Caco-2 (cell line): Measurements from ENCODE around the gene IKBKE. TPM values are rescaled to one million over a fixed set of nuclear protein-coding genes. Genes with fewer than 3 reads are reported as not detected.

Experiments
- BruUV-seq: library from RNA; stranded (reverse); fragments of 400-500 nt; replicated peaks from 2 replicates; lab custom pipeline; 2021; lab: Mats Ljungman, UMichigan
- CTCF ChIA-PET: fragments of 300-600 bp; sonication (Branson Sonifier 250); formaldehyde crosslinking; loops from one replicate; lab custom pipeline; 2022; ENCODE audit warnings: antibody characterized with exemption; lab: Charles Lee
- POLR2A ChIA-PET: fragments of 300-600 bp; sonication (Branson Sonifier 250); formaldehyde crosslinking; loops from one replicate; lab custom pipeline; 2022; ENCODE audit warnings: antibody characterized with exemption; lab: Charles Lee
- DNase-seq, 2 experiments: peaks; one replicate each; pipeline versions ENCODE4 v3.0.0 to v3.0.0-alpha.2; 2020 to 2022
- H3K27me3 ChIP-seq: replicated peaks from 2 replicates; pipeline ENCODE4 v1.6.0; 2011; ENCODE audit warnings: low read length; ENCODE audit not compliant: control insufficient read depth, insufficient read depth
- H3K36me3 ChIP-seq: 2 replicates; pipeline ENCODE4 v1.5.1; 2011; ENCODE audit warnings: low read length; ENCODE audit not compliant: control insufficient read depth, insufficient read depth
- H3K4me1 ChIP-seq: fragments of 250-450 bp; sonication (Bioruptor Pico); 2 replicates; pipeline ENCODE4 v1.5.1; 2020; ENCODE audit warnings: mild to moderate bottlenecking
- H3K4me3 ChIP-seq: 2 replicates; pipeline ENCODE4 v1.5.1; 2011; ENCODE audit warnings: low read depth, mild to moderate bottlenecking, control low read depth, low read length
- H3K9me3 ChIP-seq: fragments of 250-450 bp; sonication (Bioruptor Pico); 2 replicates; pipeline ENCODE4 v1.5.1; 2020; ENCODE audit warnings: mild to moderate bottlenecking, moderate library complexity
- H3K27ac Mint-ChIP-seq: one replicate; pipeline ENCODE4 v1.8.0; 2022; ENCODE audit warnings: mixed read lengths; ENCODE audit not compliant: unreplicated experiment
- H3K27me3 Mint-ChIP-seq: one replicate; pipeline ENCODE4 v1.8.0; 2022; ENCODE audit warnings: mixed read lengths; ENCODE audit not compliant: insufficient read depth, unreplicated experiment
- H3K36me3 Mint-ChIP-seq: one replicate; pipeline ENCODE4 v1.8.0; 2022; ENCODE audit warnings: mild to moderate bottlenecking, mixed read lengths; ENCODE audit not compliant: insufficient read depth, unreplicated experiment
- H3K4me1 Mint-ChIP-seq: one replicate; pipeline ENCODE4 v1.8.0; 2022; ENCODE audit warnings: low read depth, mixed read lengths; ENCODE audit not compliant: unreplicated experiment
- H3K4me3 Mint-ChIP-seq: one replicate; pipeline ENCODE4 v1.8.0; 2022; ENCODE audit warnings: mild to moderate bottlenecking, moderate library complexity, mixed read lengths; ENCODE audit not compliant: unreplicated experiment
- H3K9me3 Mint-ChIP-seq: one replicate; pipeline ENCODE4 v1.8.0; 2022; ENCODE audit warnings: mixed read lengths; ENCODE audit not compliant: unreplicated experiment
- intact Hi-C: fragments of 100-400 bp; cut with micrococcal nuclease; formaldehyde crosslinking; loops from one replicate; pipeline ENCODE4 v1.10.0; 2022; ENCODE audit not compliant: unreplicated experiment
- total RNA-seq: library from RNA; stranded (reverse); gene quantifications from 2 replicates; pipeline ENCODE4 v1.2.3, GENCODE V29; 2022
- TF ChIP-seq, protein P1 (sequence below), 2 experiments: fragments of 200-600 bp in 1 of 2; IDR thresholded peaks; 1 replicate in 1 of 2; 2 replicates in 1 of 2; pipeline versions ENCODE4 v1.5.1 to v1.8.0; 2011 to 2022; ENCODE audit warnings: antibody characterized with exemption in 1 of 2, control low read depth in 1 of 2, inconsistent platforms in 1 of 2, low read depth in 1 of 2, low read length in 1 of 2, mild to moderate bottlenecking in 1 of 2, moderate library complexity in 1 of 2; ENCODE audit not compliant: insufficient read depth in 1 of 2, severe bottlenecking in 1 of 2, unreplicated experiment in 1 of 2

The IKBKE gene
- total RNA-seq, 1 experiment from 2014 or later = 9.0 TPM

DNA sequence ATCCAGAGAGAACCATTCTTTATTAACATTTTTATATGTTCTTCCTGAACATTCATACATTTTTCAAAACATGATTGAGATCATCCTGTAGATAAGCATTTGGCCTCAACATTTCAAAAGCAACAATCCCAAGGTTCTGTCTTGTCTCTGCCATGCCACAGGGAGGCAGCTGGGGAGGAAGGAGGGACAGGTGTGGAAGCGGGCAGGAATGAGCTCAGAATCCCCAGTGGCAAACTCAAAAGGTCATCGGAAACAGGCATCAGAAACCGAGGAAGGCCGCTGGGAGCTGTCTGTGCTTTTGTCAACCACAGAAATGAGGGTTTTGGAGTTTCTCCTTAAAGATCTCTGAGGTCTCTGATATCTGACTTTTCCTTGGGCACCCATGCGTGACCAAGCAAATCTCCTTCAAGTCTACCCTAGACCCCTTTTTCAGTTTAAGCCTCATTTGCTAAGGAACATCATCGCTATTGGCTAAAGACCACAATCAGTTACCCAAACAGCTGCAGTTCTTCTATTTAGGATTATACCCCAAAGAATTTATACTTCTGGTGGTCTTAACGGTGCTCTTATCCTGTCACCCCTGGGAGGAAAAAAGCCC is 71.1 kb downstream of the IKBKE start:
- ChIA-PET CTCF (interaction anchor here (0.9 to 1.1 kb wide), 3 partner anchors 38 to 62 kb away, joined by 3 to 4 read pairs (median 3); no protein-coding TSS in a partner anchor), POLR2A (no interaction called here)
- no peak overlapping the region for H3K4me3 ChIP-seq
- H3K27me3 ChIP-seq = no peaks in the 10 kb centered on the region; the same call in 1 of the 2 replicates
- Mint-ChIP-seq H3K27ac (no peak overlapping the region), H3K36me3 (no peaks in the 10 kb centered on the region), H3K27me3 (peaks cover 1% of the 10 kb centered on the region), H3K4me3 (no peak overlapping the region), H3K4me1 (no peaks in the 10 kb centered on the region), H3K9me3 (no peaks in the 10 kb centered on the region)
- no peak for DNase-seq
- no peaks in the 10 kb centered on the region for H3K4me1 ChIP-seq
- no TSS peak for BruUV-seq
- no peaks in the 10 kb centered on the region for H3K36me3 ChIP-seq
- intact Hi-C loops = no loop called here
- TF ChIP-seq, protein P1, sequence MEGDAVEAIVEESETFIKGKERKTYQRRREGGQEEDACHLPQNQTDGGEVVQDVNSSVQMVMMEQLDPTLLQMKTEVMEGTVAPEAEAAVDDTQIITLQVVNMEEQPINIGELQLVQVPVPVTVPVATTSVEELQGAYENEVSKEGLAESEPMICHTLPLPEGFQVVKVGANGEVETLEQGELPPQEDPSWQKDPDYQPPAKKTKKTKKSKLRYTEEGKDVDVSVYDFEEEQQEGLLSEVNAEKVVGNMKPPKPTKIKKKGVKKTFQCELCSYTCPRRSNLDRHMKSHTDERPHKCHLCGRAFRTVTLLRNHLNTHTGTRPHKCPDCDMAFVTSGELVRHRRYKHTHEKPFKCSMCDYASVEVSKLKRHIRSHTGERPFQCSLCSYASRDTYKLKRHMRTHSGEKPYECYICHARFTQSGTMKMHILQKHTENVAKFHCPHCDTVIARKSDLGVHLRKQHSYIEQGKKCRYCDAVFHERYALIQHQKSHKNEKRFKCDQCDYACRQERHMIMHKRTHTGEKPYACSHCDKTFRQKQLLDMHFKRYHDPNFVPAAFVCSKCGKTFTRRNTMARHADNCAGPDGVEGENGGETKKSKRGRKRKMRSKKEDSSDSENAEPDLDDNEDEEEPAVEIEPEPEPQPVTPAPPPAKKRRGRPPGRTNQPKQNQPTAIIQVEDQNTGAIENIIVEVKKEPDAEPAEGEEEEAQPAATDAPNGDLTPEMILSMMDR (IDR thresholded peaks at IDR 0.05; ENCODE audit: insufficient read depth in 1 of 2, low read depth in 1 of 2, low read length in 1 of 2, severe bottlenecking in 1 of 2, unreplicated experiment in 1 of 2) = no peak
- H3K9me3 ChIP-seq = no peaks in the 10 kb centered on the region

DNA sequence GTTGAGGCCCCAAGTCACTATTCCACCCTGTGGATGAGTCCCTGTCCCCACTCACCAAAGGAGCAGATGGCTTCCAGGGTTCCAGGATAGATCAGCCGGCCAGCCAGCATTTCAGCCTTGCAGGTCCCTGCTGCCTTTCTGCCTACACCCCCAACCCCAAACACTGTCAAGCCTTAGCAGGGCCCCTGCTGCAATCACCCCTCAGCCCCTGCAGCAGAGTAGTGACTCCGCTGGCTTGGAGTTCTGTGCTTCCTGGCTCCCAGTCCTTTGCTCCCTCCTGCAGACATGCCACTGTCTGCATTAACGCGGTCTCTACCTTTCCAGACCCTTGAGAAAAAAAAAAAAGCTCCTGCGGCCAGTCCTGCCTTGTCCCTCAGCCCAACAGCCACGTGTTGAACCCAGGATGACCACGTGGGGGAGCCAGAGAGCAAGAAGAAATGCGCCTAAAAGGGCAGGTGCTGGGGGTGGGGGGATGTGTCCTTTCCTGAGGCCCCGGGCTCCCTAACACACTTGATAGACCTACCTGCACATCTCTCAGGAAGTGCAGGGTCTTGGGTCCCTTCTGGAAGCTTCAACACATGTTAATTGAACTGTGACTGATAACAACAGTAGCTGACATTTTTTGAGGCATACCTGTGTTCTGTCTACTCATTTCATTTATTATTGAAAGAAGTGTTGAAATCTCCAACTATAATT is 74.4 kb downstream of the IKBKE start:
- intact Hi-C loops = loop anchor here (1.0 to 5.0 kb wide), 3 partner anchors 37 to 54 kb away; partner anchors contain the start of gene RASSF5
- ChIA-PET CTCF (interaction anchor here (0.6 to 2.6 kb wide), 9 partner anchors 9 to 65 kb away, joined by 3 to 23 read pairs (median 3); no protein-coding TSS in a partner anchor), POLR2A (interaction anchor here (0.6 to 1.0 kb wide), 3 partner anchors 10 to 49 kb away, joined by 3 to 4 read pairs (median 3); no protein-coding TSS in a partner anchor)
- no peaks in the 10 kb centered on the region for H3K36me3 ChIP-seq
- H3K4me1 Mint-ChIP-seq = no peaks in the 10 kb centered on the region
- peak; percentile 77 to 89 for DNase-seq
- no peak overlapping the region for H3K4me3 ChIP-seq
- no TSS peak for BruUV-seq
- H3K9me3 ChIP-seq = no peaks in the 10 kb centered on the region
- H3K36me3 Mint-ChIP-seq = no peaks in the 10 kb centered on the region
- H3K4me3 Mint-ChIP-seq = no peak overlapping the region
- TF ChIP-seq, protein P1 (IDR thresholded peaks at IDR 0.05; ENCODE audit: insufficient read depth in 1 of 2, low read depth in 1 of 2, low read length in 1 of 2, severe bottlenecking in 1 of 2, unreplicated experiment in 1 of 2) = peak; percentile 80 to 94
- H3K9me3 Mint-ChIP-seq = no peaks in the 10 kb centered on the region
- no peaks in the 10 kb centered on the region for H3K27me3 ChIP-seq
- H3K27me3 Mint-ChIP-seq = peaks cover 7% of the 10 kb centered on the region
- no peak overlapping the region for H3K27ac Mint-ChIP-seq
- H3K4me1 ChIP-seq = no peaks in the 10 kb centered on the region

DNA sequence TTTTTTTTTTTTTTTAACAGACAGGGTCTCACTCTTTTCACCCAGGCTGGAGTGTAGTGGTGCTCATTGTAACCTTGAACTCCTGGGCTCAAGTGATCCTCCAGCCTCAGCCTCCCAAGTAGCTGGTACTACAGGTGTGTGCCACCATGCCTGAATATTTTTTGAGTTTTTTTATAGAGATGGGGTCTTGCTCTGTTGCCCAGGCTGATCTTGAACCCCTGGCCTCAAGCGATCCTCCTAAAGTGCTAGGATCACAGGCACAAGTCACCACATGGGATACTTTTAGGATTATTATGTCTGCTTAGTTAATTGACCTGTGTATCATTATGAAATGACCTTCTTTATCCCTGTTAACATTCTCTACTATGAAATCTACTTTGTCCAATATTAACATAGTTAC is 75.1 kb downstream of the IKBKE start:
- POLR2A ChIA-PET = interaction anchor here (0.6 to 1.0 kb wide), 2 partner anchors 38 to 48 kb away, joined by 3 to 4 read pairs; no protein-coding TSS in a partner anchor
- H3K4me3 Mint-ChIP-seq = no peak overlapping the region
- TF ChIP-seq, protein P1 (IDR thresholded peaks at IDR 0.05; ENCODE audit: insufficient read depth in 1 of 2, low read depth in 1 of 2, low read length in 1 of 2, severe bottlenecking in 1 of 2, unreplicated experiment in 1 of 2) = no peak
- no peak for DNase-seq
- CTCF ChIA-PET = interaction anchor here (0.6 to 2.6 kb wide), 8 partner anchors 10 to 66 kb away, joined by 3 to 23 read pairs (median 5); no protein-coding TSS in a partner anchor
- Histone ChIP-seq H3K36me3 (no peaks in the 10 kb centered on the region), H3K4me3 (no peak overlapping the region), H3K9me3 (no peaks in the 10 kb centered on the region), H3K27me3 (no peaks in the 10 kb centered on the region), H3K4me1 (no peaks in the 10 kb centered on the region)
- peaks cover 7% of the 10 kb centered on the region for H3K27me3 Mint-ChIP-seq
- H3K9me3 Mint-ChIP-seq = no peaks in the 10 kb centered on the region
- no peaks in the 10 kb centered on the region for H3K36me3 Mint-ChIP-seq
- H3K27ac Mint-ChIP-seq = no peak overlapping the region
- intact Hi-C loops = loop anchor here (1.0 to 5.0 kb wide), 2 partner anchors 38 kb away; partner anchors contain the start of gene RASSF5
- no peaks in the 10 kb centered on the region for H3K4me1 Mint-ChIP-seq
- no TSS peak for BruUV-seq
